ENCODE data around the gene LGSN.
"Not testable (repeated sequence)": the region's sequence is repeated elsewhere in the genome, so short reads cannot be mapped to it uniquely, and the experiment has no call there.

GRCh38 chr6:63227928-63228894 lies 91.6 kb downstream of the LGSN start:
- TF ChIP-seq, protein P1, sequence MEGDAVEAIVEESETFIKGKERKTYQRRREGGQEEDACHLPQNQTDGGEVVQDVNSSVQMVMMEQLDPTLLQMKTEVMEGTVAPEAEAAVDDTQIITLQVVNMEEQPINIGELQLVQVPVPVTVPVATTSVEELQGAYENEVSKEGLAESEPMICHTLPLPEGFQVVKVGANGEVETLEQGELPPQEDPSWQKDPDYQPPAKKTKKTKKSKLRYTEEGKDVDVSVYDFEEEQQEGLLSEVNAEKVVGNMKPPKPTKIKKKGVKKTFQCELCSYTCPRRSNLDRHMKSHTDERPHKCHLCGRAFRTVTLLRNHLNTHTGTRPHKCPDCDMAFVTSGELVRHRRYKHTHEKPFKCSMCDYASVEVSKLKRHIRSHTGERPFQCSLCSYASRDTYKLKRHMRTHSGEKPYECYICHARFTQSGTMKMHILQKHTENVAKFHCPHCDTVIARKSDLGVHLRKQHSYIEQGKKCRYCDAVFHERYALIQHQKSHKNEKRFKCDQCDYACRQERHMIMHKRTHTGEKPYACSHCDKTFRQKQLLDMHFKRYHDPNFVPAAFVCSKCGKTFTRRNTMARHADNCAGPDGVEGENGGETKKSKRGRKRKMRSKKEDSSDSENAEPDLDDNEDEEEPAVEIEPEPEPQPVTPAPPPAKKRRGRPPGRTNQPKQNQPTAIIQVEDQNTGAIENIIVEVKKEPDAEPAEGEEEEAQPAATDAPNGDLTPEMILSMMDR (conservative IDR thresholded peaks at IDR 0.05; ENCODE audit: low read depth in 2 of 2): not testable (repeated sequence)
- not testable (repeated sequence) for TF ChIP-seq REST (IDR thresholded peaks at IDR 0.05; ENCODE audit: unreplicated experiment); POLR2AphosphoS5 (IDR thresholded peaks at IDR 0.05; ENCODE audit: low read depth); CREB1 (CRISPR knock-in tag; IDR thresholded peaks at IDR 0.05; ENCODE audit: low read depth); EZH2phosphoT487 (IDR thresholded peaks at IDR 0.05; ENCODE audit: unreplicated experiment); EZH2 (IDR thresholded peaks at IDR 0.05; ENCODE audit: low read depth, unreplicated experiment)

Data from GM23338 (cell line).